ENCODE results near the gene UBXN10. TPM values are rescaled to one million over a fixed set of nuclear protein-coding genes. Genes with fewer than 3 reads are reported as not detected.

The UBXN10 gene, protein sequence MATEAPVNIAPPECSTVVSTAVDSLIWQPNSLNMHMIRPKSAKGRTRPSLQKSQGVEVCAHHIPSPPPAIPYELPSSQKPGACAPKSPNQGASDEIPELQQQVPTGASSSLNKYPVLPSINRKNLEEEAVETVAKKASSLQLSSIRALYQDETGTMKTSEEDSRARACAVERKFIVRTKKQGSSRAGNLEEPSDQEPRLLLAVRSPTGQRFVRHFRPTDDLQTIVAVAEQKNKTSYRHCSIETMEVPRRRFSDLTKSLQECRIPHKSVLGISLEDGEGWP
- 10 to 100 TPM in 1 of 4 donors, 1 to 10 TPM in 3; 1.2 to 11.3 (median 3.3) TPM for total RNA-seq

DNA sequence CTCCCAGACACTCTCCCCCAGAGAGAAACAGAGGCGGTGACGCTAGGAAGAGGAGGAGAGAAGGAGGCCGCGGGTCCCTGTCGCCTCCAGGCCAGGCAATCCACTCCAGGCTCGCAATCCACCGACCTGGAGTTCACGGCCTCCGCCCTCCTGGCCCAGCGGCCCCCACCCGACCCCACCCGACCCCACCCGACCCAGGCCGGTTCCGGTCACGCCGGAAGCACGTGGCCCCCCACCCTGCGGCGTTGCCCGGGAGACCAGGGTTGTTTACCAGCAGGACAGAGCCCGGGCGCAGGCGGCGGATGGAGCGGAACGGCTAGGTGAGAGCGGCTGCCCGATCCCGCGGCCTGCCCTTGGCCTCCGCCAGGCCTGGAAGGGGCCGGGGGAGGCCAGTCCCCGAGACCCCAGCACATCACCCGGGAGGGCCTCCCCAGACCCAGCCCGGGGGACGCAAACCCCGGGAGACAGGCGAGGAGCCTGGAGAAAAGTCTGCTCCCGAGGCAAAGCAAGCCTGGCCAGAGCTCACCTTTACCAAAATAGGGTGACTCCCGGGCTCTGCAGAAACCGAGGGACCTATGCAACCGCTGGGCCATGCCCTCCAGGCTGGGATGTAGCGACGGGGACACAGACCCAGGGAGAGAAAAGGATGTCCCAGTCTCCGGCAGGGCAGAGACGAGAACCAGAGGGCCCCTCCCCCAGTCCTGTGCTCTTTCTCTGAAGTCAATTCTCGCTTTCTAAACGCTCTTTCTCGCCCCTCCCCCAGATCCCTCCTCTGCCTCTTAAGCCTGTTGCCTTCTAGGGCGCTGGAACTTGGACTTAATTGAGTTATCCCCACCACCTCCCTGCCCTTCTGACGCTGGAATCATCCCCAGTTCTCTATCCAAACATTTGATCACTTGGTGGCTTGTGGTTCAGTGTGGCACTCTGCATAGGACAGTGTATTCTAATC lies at the start of gene UBXN10, which contains the start of gene PLA2G2C:
Gene UBXN10, plus strand, starts transcription at position 263 of the 949 bp plus-strand sequence. CDS start 4,466 bp downstream, outside the sequence.
Gene PLA2G2C, minus strand, starts transcription at position 685 of the 949 bp plus-strand sequence. CDS start 9,155 bp downstream, outside the sequence.
- Histone ChIP-seq H3K36me3 (no peaks in the 10 kb centered on the region), H3K9me3 (no peaks in the 10 kb centered on the region), H3K27ac (peak within 1 kb of the TSS; percentile 17 to 54), H3K27me3 (no peaks in the 10 kb centered on the region), H3K4me1 (no peaks in the 10 kb centered on the region), H3K4me3 (peak within 1 kb of the TSS; percentile 16 to 34)
- intact Hi-C loops (cut with DNase I; ENCODE audit: low total_unique reads) = no loop called here
- no peak for TF ChIP-seq POLR2A (IDR thresholded peaks at IDR 0.05)
- TF ChIP-seq, protein P1, sequence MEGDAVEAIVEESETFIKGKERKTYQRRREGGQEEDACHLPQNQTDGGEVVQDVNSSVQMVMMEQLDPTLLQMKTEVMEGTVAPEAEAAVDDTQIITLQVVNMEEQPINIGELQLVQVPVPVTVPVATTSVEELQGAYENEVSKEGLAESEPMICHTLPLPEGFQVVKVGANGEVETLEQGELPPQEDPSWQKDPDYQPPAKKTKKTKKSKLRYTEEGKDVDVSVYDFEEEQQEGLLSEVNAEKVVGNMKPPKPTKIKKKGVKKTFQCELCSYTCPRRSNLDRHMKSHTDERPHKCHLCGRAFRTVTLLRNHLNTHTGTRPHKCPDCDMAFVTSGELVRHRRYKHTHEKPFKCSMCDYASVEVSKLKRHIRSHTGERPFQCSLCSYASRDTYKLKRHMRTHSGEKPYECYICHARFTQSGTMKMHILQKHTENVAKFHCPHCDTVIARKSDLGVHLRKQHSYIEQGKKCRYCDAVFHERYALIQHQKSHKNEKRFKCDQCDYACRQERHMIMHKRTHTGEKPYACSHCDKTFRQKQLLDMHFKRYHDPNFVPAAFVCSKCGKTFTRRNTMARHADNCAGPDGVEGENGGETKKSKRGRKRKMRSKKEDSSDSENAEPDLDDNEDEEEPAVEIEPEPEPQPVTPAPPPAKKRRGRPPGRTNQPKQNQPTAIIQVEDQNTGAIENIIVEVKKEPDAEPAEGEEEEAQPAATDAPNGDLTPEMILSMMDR (IDR thresholded peaks at IDR 0.05) = no peak
- peak; percentile 38 to 44 for DNase-seq

DNA sequence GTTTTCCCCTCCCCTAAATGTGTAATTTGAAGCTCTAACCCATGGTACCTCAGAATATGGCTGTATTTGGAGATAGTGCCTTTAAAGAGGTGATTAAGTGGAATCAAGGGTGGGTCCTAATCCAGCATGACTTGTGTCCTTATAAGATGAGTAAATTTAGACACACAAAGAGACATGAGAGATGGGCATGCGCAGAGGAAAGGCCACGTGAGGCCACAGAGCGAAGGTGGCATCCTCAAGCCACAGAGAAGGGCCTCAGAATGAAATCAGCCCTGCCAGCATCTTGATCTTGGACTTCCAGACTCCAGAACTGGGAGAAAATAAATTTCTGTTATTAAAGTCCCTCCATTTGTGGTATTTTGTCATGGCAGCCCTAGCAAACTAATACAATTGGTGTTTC lies 49.6 kb upstream of the UBXN10 start:
- Histone ChIP-seq H3K4me3 (no peak overlapping the region), H3K27ac (no peak overlapping the region), H3K9me3 (no peaks in the 10 kb centered on the region), H3K27me3 (no peaks in the 10 kb centered on the region), H3K4me1 (no peaks in the 10 kb centered on the region), H3K36me3 (no peaks in the 10 kb centered on the region)
- intact Hi-C loops (cut with DNase I; ENCODE audit: low total_unique reads) = no loop called here
- no peak for TF ChIP-seq POLR2A (IDR thresholded peaks at IDR 0.05)
- TF ChIP-seq, protein P1 (IDR thresholded peaks at IDR 0.05) = no peak
- DNase-seq = no peak

DNA sequence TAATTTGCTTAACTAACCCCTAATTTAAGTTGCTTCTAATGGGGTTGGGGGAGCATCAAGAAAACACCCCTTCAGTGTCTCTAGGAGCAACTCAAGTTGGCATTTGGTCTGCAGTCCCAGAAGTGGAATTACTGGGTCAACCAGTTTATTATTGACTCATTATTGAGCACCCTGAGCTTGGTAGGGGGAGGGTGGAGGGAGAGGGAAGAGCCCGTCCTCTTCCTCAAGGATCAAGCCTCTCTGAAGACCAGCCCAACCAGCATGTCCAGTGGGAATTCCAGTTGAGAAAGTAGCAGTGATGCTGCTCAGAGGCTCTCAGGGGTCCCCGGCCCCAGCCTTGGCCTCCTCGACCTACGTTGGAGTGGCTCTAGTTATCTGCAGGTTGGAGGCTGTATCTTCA lies 48.8 kb upstream of the UBXN10 start:
- no peak for TF ChIP-seq POLR2A (IDR thresholded peaks at IDR 0.05)
- TF ChIP-seq, protein P1 (IDR thresholded peaks at IDR 0.05) = no peak

DNA sequence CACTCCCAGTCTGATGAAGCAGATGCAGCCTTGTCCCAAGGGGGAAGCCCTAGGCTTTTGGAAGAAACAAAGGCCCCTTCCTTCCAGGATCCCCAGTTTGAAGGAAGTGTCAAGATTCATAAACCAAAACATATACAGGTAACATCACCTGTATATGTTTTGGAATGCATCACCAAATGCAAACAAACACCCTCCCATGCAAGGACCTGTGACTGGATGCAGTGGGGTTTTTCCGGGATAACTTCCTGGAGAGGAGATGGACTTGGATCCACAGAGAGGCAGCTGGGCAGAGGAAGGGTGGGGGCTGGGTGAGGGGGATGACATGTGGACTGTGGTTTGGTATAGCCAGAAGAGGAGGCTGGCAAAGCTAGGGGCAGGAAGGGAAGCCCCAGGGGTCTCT lies 48.3 kb upstream of the UBXN10 start:
- Histone ChIP-seq H3K36me3 (no peaks in the 10 kb centered on the region), H3K27me3 (no peaks in the 10 kb centered on the region), H3K27ac (no peak overlapping the region), H3K4me1 (no peaks in the 10 kb centered on the region), H3K9me3 (no peaks in the 10 kb centered on the region), H3K4me3 (no peak overlapping the region)
- intact Hi-C loops (cut with DNase I; ENCODE audit: low total_unique reads) = no loop called here
- TF ChIP-seq POLR2A (IDR thresholded peaks at IDR 0.05) = no peak
- TF ChIP-seq, protein P1 (IDR thresholded peaks at IDR 0.05) = no peak
- no peak for DNase-seq

More for the DNA sequence above, 48.8 kb upstream of the UBXN10 start:
- Histone ChIP-seq H3K27me3 (no peaks in the 10 kb centered on the region), H3K36me3 (no peaks in the 10 kb centered on the region), H3K9me3 (no peaks in the 10 kb centered on the region), H3K27ac (no peak overlapping the region), H3K4me3 (no peak overlapping the region), H3K4me1 (no peaks in the 10 kb centered on the region)
- no peak for DNase-seq
- intact Hi-C loops (cut with DNase I; ENCODE audit: low total_unique reads) = no loop called here

All from uterus (tissue), 4 donors.